Ascending aorta (tissue), 2 donors: ENCODE results near the gene MMAA. TPM values are rescaled to one million over a fixed set of nuclear protein-coding genes. Genes with fewer than 3 reads are reported as not detected.

Experiments used
- DNase-seq, 2 donors: peaks; one replicate each; pipeline ENCODE4 v3.0.0-alpha.2; 2019; ENCODE audit warnings: low spot score in 2 of 2
- H3K27ac ChIP-seq, 2 donors: fragments of 200-600 bp; sonication (generic); one replicate each; pipeline ENCODE4 v1.5.1; 2016 to 2017; ENCODE audit warnings: mild to moderate bottlenecking in 1 of 2
- H3K27me3 ChIP-seq: fragments of 200-600 bp; sonication (generic); one replicate; pipeline ENCODE4 v1.5.1; 2017
- H3K36me3 ChIP-seq, 2 donors: fragments of 200-600 bp; sonication (generic); one replicate each; pipeline ENCODE4 v1.5.1; 2016
- H3K4me1 ChIP-seq, 2 donors: fragments of 200-600 bp; sonication (generic); one replicate each; pipeline ENCODE4 v1.5.1; 2016 to 2017; ENCODE audit warnings: mild to moderate bottlenecking in 1 of 2
- H3K4me3 ChIP-seq, 2 donors: fragments of 200-600 bp; sonication (generic); one replicate each; pipeline ENCODE4 v1.5.1; 2016 to 2017; ENCODE audit warnings: mild to moderate bottlenecking in 1 of 2
- H3K9me3 ChIP-seq, 2 donors: fragments of 200-600 bp; sonication (generic); one replicate each; pipeline ENCODE4 v1.5.1; 2016
- intact Hi-C: fragments of 100-400 bp; cut with DNase I; formaldehyde crosslinking; loops from one replicate; pipeline ENCODE4 v1.15.1; 2023
- total RNA-seq: library from RNA; depleted of rRNA; stranded (reverse); fragments of >200 nt; gene quantifications from one replicate; pipeline ENCODE4 v1.1.0, GENCODE V29; 2016
- TF ChIP-seq, protein P1 (sequence below), 3 experiments: fragments of 200-600 bp in 2 of 3; fragments of 450-650 bp in 1 of 3; sonication (generic) in 2 of 3; IDR thresholded peaks; one replicate each; pipeline ENCODE4 v1.5.1; 2016 to 2019; ENCODE audit warnings: antibody characterized with exemption in 3 of 3, mild to moderate bottlenecking in 1 of 3, moderate library complexity in 1 of 3

MMAA gene
- total RNA-seq, 1 donor from 2014 or later: 3.9 TPM

GRCh38 chr4:145643295-145643694 lies 24.1 kb downstream of the MMAA start:
- DNase-seq: no peak
- no peak overlapping the region for H3K4me3 ChIP-seq
- no peak overlapping the region for H3K27ac ChIP-seq
- no peaks in the 10 kb centered on the region for H3K9me3 ChIP-seq
- peaks cover 0 to 18% of the 10 kb centered on the region in 2 donors for H3K36me3 ChIP-seq
- TF ChIP-seq, protein P1, sequence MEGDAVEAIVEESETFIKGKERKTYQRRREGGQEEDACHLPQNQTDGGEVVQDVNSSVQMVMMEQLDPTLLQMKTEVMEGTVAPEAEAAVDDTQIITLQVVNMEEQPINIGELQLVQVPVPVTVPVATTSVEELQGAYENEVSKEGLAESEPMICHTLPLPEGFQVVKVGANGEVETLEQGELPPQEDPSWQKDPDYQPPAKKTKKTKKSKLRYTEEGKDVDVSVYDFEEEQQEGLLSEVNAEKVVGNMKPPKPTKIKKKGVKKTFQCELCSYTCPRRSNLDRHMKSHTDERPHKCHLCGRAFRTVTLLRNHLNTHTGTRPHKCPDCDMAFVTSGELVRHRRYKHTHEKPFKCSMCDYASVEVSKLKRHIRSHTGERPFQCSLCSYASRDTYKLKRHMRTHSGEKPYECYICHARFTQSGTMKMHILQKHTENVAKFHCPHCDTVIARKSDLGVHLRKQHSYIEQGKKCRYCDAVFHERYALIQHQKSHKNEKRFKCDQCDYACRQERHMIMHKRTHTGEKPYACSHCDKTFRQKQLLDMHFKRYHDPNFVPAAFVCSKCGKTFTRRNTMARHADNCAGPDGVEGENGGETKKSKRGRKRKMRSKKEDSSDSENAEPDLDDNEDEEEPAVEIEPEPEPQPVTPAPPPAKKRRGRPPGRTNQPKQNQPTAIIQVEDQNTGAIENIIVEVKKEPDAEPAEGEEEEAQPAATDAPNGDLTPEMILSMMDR (IDR thresholded peaks at IDR 0.05): no peak
- H3K4me1 ChIP-seq: peaks cover 0 to 5% of the 10 kb centered on the region in 2 donors
- no peaks in the 10 kb centered on the region for H3K27me3 ChIP-seq
- intact Hi-C loops: no loop called here

DNA sequence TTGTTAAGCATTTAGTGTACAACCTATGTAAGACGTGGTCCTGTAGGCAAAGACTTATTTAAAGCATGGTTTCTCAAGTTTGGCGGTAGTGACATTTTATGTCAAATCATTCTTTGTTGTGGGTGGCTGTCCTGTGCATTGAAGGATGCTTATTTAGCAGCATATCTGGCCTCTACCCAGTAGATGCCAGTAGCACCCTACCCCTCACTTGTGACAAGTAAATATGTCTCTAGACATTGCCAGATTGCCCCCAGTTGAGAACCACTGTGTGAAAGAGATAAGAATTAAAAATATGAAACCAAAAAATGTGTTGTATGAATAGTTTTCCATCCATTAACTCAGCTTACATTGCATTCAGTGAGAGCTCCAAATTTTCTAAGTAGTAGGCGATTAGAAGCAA lies 25.5 kb downstream of the MMAA start:
- no peak overlapping the region for H3K27ac ChIP-seq
- H3K36me3 ChIP-seq: peaks cover 0 to 19% of the 10 kb centered on the region in 2 donors
- no peak overlapping the region for H3K4me3 ChIP-seq
- peaks cover 0 to 5% of the 10 kb centered on the region in 2 donors for H3K4me1 ChIP-seq
- TF ChIP-seq, protein P1 (IDR thresholded peaks at IDR 0.05): no peak
- H3K27me3 ChIP-seq: no peaks in the 10 kb centered on the region
- no peak for DNase-seq
- intact Hi-C loops: no loop called here
- no peaks in the 10 kb centered on the region for H3K9me3 ChIP-seq

DNA sequence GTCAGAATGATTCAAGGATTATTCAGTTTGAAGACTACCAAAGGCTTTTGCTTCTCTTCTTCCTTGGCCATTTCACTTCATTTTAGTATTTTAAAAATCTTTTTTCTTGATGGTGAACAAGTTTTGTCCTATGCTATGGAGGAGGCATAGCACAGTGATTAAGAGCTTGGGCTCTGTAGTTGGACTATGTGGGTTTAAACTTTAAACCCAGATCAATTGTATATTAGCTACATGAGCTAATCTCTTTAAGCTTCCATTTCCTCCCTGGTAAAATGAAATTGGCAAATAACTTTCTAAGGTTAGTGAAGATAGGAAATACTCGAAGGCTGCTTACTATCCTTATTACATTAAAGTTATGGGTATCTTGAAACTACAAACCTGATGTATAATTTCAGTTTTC lies 37.0 kb downstream of the MMAA start:
- no peaks in the 10 kb centered on the region for H3K27me3 ChIP-seq
- H3K4me1 ChIP-seq: no peaks in the 10 kb centered on the region
- no peak overlapping the region for H3K4me3 ChIP-seq
- TF ChIP-seq, protein P1 (IDR thresholded peaks at IDR 0.05): no peak
- H3K27ac ChIP-seq: no peak overlapping the region
- no peaks in the 10 kb centered on the region for H3K9me3 ChIP-seq
- H3K36me3 ChIP-seq: peaks cover 6 to 47% of the 10 kb centered on the region in 2 donors
- intact Hi-C loops: no loop called here
- DNase-seq: no peak

DNA sequence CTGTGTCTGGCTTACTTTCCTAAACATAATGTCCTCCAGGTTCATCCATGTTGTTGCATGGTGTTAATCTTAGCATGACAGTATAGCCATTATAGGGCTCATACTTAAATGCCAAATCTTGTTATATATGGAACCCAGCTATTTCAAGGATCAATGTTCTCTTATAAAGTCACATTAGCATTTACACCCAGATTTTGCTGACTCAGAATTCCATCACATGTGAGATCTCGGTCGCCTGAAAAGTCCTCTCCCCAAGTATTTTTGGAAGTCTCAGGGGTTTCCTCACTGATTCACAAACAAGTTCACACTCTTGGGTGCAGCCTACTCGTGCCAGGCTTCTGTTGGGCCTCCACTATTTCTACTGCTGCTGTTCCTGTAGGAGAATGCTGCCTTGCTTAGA lies 40.9 kb downstream of the MMAA start:
- H3K4me1 ChIP-seq: no peaks in the 10 kb centered on the region
- no peak overlapping the region for H3K27ac ChIP-seq
- H3K36me3 ChIP-seq: peaks cover 5 to 22% of the 10 kb centered on the region in 2 donors
- peaks cover 0 to 3% of the 10 kb centered on the region in 2 donors for H3K9me3 ChIP-seq
- intact Hi-C loops: no loop called here
- H3K27me3 ChIP-seq: no peaks in the 10 kb centered on the region
- H3K4me3 ChIP-seq: no peak overlapping the region
- TF ChIP-seq, protein P1 (IDR thresholded peaks at IDR 0.05): no peak
- no peak for DNase-seq

DNA sequence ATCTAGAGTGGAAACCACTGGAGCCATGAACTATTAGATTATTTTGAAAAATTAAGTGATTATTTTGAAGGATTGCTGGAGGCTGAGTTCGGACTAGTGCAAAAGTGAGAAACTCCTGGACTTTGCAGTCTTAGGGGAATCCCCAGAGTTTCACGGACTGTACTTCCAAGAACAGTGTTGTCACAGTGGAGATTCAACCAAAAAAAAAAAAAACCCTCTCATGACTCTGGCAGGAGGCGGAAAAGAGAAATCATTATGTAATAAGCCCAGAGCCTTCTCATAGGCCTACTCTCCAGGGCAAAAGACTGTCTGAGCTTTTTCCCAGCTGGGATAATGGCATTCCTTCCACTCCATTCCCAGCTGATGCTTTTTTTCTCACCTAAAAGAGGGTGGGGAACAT lies 44.0 kb downstream of the MMAA start:
- Histone ChIP-seq H3K9me3 (peaks cover 0 to 3% of the 10 kb centered on the region in 2 donors), H3K36me3 (no peaks in the 10 kb centered on the region), H3K4me1 (no peaks in the 10 kb centered on the region), H3K4me3 (no peak overlapping the region), H3K27me3 (no peaks in the 10 kb centered on the region), H3K27ac (no peak overlapping the region)
- DNase-seq: no peak
- TF ChIP-seq, protein P1 (IDR thresholded peaks at IDR 0.05): no peak
- intact Hi-C loops: no loop called here

DNA sequence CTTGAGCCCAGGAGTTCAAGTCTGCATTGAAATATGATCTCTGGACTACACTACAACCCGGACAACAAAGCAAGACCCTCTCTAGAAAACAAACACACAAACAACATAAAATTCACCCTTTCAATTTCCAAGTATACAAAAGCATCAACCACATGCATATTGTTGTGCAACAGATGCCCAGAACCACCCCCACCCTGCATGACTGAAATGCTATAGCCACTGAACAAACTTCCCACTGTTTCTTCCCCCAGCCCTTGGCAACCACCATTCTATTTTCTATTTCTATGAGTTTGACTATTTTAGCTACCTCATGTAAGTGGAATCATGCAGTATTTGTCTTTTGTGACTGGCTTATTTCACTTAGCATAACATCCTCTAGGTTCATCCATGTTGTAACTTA lies 46.6 kb downstream of the MMAA start:
- no peak overlapping the region for H3K4me3 ChIP-seq
- intact Hi-C loops: no loop called here
- H3K4me1 ChIP-seq: no peaks in the 10 kb centered on the region
- no peak for DNase-seq
- H3K9me3 ChIP-seq: peaks cover 0 to 3% of the 10 kb centered on the region in 2 donors
- H3K36me3 ChIP-seq: no peaks in the 10 kb centered on the region
- H3K27me3 ChIP-seq: no peaks in the 10 kb centered on the region
- TF ChIP-seq, protein P1 (IDR thresholded peaks at IDR 0.05): no peak
- no peak overlapping the region for H3K27ac ChIP-seq
